Esophagus muscularis mucosa (tissue), 4 donors: ENCODE measurements around the gene LMAN2. TPM values are rescaled to one million over a fixed set of nuclear protein-coding genes. Genes with fewer than 3 reads are reported as not detected.
"Not testable (repeated sequence)": the region's sequence is repeated elsewhere in the genome, so short reads cannot be mapped to it uniquely, and the experiment has no call there.

Source experiments
- DNase-seq: peaks from one replicate; pipeline ENCODE4 v3.0.0-alpha.2; 2017; ENCODE audit errors: extremely low spot score
- H3K27ac ChIP-seq, 4 donors: fragments of 200-600 bp; sonication (generic); replicated peaks in 1 of 4; 1 replicate in 3 of 4; 2 replicates in 1 of 4; pipeline ENCODE4 v1.5.1; 2016 to 2019; ENCODE audit warnings: mild to moderate bottlenecking in 1 of 4
- H3K27me3 ChIP-seq, 4 donors: fragments of 200-600 bp; sonication (generic); one replicate each; pipeline versions ENCODE4 v1.5.1 to v1.6.0; 2016 to 2019
- H3K36me3 ChIP-seq, 4 donors: fragments of 200-600 bp; sonication (generic); one replicate each; pipeline ENCODE4 v1.5.1; 2016 to 2019
- H3K4me1 ChIP-seq, 4 donors: fragments of 200-600 bp; sonication (generic); one replicate each; pipeline ENCODE4 v1.5.1; 2016 to 2019
- H3K4me3 ChIP-seq, 4 donors: fragments of 200-600 bp; sonication (generic); 1 replicate in 2 of 4; 2 replicates in 2 of 4; pipeline ENCODE4 v1.5.1; 2016 to 2019; ENCODE audit warnings: mild to moderate bottlenecking in 4 of 4, moderate library complexity in 1 of 4
- H3K9me3 ChIP-seq, 4 donors: fragments of 200-600 bp; sonication (generic); 1 replicate in 3 of 4; 2 replicates in 1 of 4; pipeline ENCODE4 v1.5.1; 2016 to 2019
- EP300 ChIP-seq: sonication (generic); formaldehyde crosslinking; IDR thresholded peaks from one replicate; pipeline ENCODE4 v1.6.1; 2017; ENCODE audit warnings: antibody characterized with exemption
- POLR2A ChIP-seq: fragments of 450-650 bp; IDR thresholded peaks from one replicate; pipeline ENCODE4 v1.6.1; 2017; ENCODE audit warnings: antibody characterized with exemption, moderate library complexity, mild to moderate bottlenecking, low read depth
- POLR2AphosphoS5 ChIP-seq, 2 donors: sonication (generic); formaldehyde crosslinking; IDR thresholded peaks; one replicate each; pipeline ENCODE4 v1.6.1; 2017; ENCODE audit warnings: antibody characterized with exemption in 2 of 2
- WGBS: methylation state at CpG from one replicate; pipeline ENCODE4 v1.1.5; 2018; 5-methylcytosine and 5-hydroxymethylcytosine counted together
- intact Hi-C: fragments of 100-400 bp; cut with DNase I; formaldehyde crosslinking; loops from one replicate; pipeline ENCODE4 v1.15.1; 2023
- total RNA-seq, 4 donors: library from RNA; depleted of rRNA; stranded (reverse); fragments of >200 nt; gene quantifications; one replicate each; pipeline versions ENCODE4 v1.1.0 to v1.2.1, GENCODE V29; 2016
- TF ChIP-seq, protein P1 (sequence below), 3 experiments: fragments of 200-600 bp in 2 of 3; fragments of 450-650 bp in 1 of 3; sonication (generic) in 2 of 3; IDR thresholded peaks; one replicate each; pipeline ENCODE4 v1.5.1; 2017 to 2019; ENCODE audit warnings: antibody characterized with exemption in 3 of 3, mild to moderate bottlenecking in 2 of 3, moderate library complexity in 1 of 3

The LMAN2 gene
- total RNA-seq, 4 donors from 2014 or later: 95.1 to 168 (median 128) TPM

DNA sequence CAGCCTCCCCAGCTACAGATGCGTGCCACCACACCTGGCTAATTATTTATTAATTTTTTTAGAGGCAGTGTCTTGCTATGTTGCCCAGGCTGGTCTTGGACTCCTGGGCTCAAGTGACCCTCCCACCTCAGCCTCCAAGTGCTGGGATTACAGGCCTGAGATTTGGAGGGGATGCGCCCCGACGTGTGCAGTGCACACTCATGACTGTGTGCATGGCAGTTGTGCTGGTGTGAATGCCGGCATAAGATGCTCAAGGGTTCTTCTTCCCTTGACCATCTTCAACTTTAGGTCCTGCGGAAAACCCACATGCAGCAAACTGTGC lies 29.3 kb upstream of the LMAN2 start:
- 85% methylated on average over 6 of the region's 6 CpGs for WGBS
- DNase-seq: no peak
- peaks cover 5 to 7% (median 7%) of the 10 kb centered on the region in 4 donors for H3K4me1 ChIP-seq
- H3K4me3 ChIP-seq: no peak overlapping the region
- intact Hi-C loops: no loop called here
- peaks cover 0 to 9% (median 0%) of the 10 kb centered on the region in 4 donors for H3K27me3 ChIP-seq
- H3K36me3 ChIP-seq: no peaks in the 10 kb centered on the region
- TF ChIP-seq POLR2AphosphoS5 (IDR thresholded peaks at IDR 0.05) (no peak), POLR2A (no peak), EP300 (no peak)
- TF ChIP-seq, protein P1, sequence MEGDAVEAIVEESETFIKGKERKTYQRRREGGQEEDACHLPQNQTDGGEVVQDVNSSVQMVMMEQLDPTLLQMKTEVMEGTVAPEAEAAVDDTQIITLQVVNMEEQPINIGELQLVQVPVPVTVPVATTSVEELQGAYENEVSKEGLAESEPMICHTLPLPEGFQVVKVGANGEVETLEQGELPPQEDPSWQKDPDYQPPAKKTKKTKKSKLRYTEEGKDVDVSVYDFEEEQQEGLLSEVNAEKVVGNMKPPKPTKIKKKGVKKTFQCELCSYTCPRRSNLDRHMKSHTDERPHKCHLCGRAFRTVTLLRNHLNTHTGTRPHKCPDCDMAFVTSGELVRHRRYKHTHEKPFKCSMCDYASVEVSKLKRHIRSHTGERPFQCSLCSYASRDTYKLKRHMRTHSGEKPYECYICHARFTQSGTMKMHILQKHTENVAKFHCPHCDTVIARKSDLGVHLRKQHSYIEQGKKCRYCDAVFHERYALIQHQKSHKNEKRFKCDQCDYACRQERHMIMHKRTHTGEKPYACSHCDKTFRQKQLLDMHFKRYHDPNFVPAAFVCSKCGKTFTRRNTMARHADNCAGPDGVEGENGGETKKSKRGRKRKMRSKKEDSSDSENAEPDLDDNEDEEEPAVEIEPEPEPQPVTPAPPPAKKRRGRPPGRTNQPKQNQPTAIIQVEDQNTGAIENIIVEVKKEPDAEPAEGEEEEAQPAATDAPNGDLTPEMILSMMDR (IDR thresholded peaks at IDR 0.05): no peak
- no peaks in the 10 kb centered on the region for H3K9me3 ChIP-seq
- H3K27ac ChIP-seq: no peak overlapping the region

DNA sequence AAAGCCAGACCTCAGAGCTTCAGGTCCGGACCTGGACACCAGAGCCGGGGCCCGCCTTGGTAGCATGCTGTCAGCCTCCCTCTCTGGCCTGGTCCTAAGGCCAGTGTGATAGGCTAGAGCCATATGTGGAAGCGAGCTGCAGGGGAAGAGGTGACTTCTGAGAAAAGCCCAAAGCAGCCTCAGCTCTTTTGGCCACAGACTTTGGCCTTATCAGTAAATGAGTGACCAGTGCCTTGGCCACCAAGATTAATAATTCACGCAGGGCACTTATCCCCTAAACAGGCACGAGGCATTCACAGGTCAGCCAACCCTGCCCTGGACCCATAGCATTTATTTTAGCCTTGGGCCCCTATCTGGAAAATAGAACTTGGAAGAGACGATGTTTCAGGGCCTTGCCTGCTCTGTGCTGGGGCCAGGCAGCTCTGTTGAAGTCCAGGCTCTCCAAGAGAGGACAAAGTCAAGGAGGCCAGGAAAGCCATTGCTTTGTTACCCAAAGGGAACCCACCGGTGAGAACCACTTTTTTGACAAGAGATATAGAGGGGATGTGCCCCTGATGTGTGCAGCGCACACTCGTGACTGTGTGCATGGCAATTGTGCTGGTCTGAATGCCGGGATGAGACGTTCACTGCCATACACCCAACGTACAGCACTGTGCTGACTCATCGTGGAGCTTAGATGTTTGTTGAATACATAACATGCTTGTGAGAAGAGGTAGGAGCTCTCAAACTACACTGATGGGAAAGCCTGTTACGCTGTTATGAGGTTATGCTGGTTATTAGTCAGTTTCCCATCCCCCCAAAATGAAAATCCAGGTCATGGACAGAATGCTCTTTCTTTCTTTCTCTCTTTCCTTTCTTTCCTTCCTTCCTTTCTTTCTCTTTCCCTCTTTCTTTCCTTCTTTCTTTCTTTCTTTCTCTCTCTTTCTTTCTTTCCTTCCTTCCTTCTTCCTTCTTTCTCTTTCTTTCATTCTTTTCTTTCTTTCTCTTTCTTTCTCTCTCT lies 27.7 kb upstream of the LMAN2 start:
- no peak overlapping the region for H3K27ac ChIP-seq
- no peaks in the 10 kb centered on the region for H3K36me3 ChIP-seq
- H3K27me3 ChIP-seq: no peaks in the 10 kb centered on the region
- TF ChIP-seq POLR2A (no peak), POLR2AphosphoS5 (IDR thresholded peaks at IDR 0.05) (no peak), EP300 (no peak)
- TF ChIP-seq, protein P1 (IDR thresholded peaks at IDR 0.05): no peak
- H3K4me1 ChIP-seq: peaks cover 5 to 7% (median 7%) of the 10 kb centered on the region in 4 donors
- DNase-seq: no peak
- no peaks in the 10 kb centered on the region for H3K9me3 ChIP-seq
- intact Hi-C loops: no loop called here
- H3K4me3 ChIP-seq: no peak overlapping the region
- 73% methylated on average over 14 of the region's 15 CpGs for WGBS

DNA sequence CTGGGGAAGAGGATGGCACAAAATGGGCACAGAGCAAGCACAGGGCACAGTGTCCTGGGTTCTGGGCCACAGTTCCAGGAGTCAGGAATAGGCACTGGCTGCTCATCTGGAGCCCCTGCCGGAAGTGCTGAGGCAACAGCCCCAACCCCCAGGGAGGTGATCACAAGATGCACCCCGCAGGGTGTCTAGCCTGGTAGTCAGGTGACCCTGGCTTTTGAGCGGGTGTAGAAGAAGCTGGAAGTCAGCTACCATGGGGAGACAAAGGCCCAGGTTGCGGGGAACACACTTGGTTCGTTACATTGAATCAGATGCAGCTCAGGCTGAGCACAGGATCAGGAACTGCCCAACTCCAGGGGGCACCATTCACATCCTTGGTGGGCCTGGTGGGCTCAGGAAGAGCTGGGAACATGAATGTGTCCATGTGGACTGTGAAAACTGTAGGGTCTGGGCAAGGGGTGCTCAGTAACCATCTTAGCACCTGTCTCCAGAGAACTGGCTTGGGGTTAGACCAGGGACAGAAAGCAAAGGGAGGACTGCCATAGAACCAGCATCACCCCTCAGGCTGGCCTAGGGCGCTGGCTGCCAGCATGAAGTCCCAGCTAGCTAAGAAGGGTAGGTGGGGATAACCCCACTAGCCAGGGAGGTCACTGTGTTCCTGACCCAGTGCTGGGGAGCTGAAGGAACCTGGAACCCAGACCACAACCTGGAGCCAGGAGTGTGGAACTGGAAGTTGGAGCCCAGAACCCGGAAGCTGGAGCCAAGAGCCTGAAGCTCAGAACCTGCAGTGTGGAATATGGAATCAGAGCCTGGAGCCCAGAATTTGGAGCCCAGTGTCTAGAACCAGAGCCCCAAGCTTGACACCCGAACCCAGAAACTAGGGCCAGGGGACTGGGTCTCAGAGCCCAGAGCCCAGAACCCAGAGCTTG lies 26.6 kb upstream of the LMAN2 start:
- DNase-seq: no peak
- Histone ChIP-seq H3K27ac (no peak overlapping the region), H3K4me1 (peaks cover 5 to 7% (median 7%) of the 10 kb centered on the region in 4 donors), H3K9me3 (no peaks in the 10 kb centered on the region), H3K4me3 (no peak overlapping the region), H3K36me3 (no peaks in the 10 kb centered on the region), H3K27me3 (no peaks in the 10 kb centered on the region)
- 89% methylated on average over 6 of the region's 8 CpGs for WGBS
- no peak for TF ChIP-seq POLR2A
- intact Hi-C loops: no loop called here

DNA sequence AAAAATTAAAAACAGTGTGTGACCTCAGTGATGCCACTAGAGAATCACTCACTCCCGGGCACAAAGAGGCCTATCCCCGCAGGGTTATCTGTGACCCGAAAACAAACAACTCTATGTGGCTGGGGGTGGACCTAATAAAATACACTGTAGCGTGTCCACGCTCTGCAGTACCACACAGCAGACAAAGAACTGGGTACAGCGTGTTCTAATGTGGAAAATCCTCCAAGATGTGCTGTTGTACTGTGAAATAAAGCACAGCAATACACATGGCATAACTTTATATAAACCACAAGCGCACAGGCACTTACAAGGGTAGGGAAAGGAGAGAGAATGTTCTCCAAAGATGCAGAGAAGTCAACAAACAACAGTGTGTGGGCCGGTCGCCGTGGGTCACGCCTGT lies 24.6 kb upstream of the LMAN2 start:
- Histone ChIP-seq H3K9me3 (no peaks in the 10 kb centered on the region), H3K4me3 (no peak overlapping the region), H3K27ac (no peak overlapping the region), H3K4me1 (peaks cover 3 to 15% (median 14%) of the 10 kb centered on the region in 4 donors), H3K36me3 (peaks cover 0 to 6% (median 0%) of the 10 kb centered on the region in 4 donors), H3K27me3 (no peaks in the 10 kb centered on the region)
- DNase-seq: no peak
- no peak for TF ChIP-seq POLR2A
- TF ChIP-seq POLR2AphosphoS5 (IDR thresholded peaks at IDR 0.05): no peak
- intact Hi-C loops: no loop called here
- WGBS: 84% methylated on average over 11 of the region's 11 CpGs

DNA sequence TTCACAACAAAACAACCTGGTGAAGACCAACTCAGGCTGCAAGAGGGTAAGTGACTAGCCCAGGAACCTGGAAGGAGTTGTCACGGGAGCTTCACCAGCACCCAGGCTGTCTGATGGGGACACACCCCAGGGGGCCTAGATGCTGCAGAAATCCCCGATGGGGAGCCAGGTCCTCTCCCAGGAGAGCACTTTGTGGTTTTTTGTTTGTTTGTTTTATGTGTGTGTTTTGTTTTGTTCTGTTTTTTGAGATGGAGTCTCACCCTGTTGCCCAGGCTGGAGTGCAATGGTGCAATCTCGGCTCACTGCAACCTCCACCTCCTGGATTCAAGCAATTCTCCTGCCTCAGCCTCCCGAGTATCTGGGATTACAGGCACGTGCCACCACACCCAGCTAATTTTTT lies 24.0 kb upstream of the LMAN2 start:
- H3K36me3 ChIP-seq, H3K27ac ChIP-seq, H3K4me3 ChIP-seq, intact Hi-C loops, H3K9me3 ChIP-seq, H3K27me3 ChIP-seq, DNase-seq: not testable (repeated sequence)
- WGBS: 84% methylated on average over 5 of the region's 5 CpGs
- peaks cover 3 to 20% (median 19%) of the 10 kb centered on the region in 4 donors for H3K4me1 ChIP-seq

DNA sequence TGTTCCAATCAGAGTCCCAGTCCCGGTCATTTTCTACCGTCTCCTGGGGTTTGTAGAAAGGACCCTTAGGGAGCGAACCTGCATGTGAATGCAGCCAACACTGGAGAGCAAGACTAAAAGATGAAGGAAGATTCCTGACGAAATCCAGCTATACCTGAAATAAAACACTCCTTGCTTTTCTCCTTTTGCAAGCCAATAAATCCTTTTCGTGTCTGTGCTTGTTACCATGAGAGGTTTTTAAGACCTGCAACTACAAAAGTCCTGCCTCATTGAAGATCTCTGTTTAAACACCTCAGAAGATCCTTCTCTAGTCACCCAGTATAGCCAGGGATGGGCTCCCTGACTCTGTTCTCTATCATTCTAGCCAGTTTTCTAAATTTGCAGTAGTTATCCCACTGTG lies 22.7 kb upstream of the LMAN2 start:
- 77% methylated on average over 5 of the region's 5 CpGs for WGBS
- Histone ChIP-seq H3K9me3 (no peaks in the 10 kb centered on the region), H3K4me1 (peaks cover 7 to 26% (median 22%) of the 10 kb centered on the region in 4 donors), H3K4me3 (no peak overlapping the region), H3K27ac (no peak overlapping the region), H3K27me3 (no peaks in the 10 kb centered on the region), H3K36me3 (peaks cover 0 to 6% (median 0%) of the 10 kb centered on the region in 4 donors)
- TF ChIP-seq POLR2A (no peak), POLR2AphosphoS5 (IDR thresholded peaks at IDR 0.05) (no peak), EP300 (no peak)
- TF ChIP-seq, protein P1 (IDR thresholded peaks at IDR 0.05): no peak
- DNase-seq: no peak
- intact Hi-C loops: no loop called here
